ENCODE measurements around the gene SCRN1.

DNA sequence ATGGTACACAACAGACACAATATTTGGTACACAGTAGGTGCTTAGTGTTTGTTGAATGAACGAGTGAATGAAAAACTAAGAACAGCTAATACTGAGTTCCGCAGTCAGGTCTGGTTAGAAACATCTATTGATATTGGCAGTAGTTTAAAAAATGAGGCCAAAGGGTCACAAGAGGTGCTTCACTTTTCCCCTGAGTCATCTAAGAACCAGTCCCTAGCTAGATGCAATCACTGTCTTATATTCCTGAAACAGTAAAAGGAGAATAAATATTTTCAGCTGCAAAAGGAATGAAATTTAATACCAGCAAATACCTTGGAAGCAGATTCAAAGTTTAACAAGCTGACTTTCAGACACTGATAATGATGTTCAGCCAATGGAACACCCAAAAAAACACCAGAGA, 54.5 kb downstream of the SCRN1 start:
- no peak for TF ChIP-seq EZH2 (IDR thresholded peaks at IDR 0.05)
- TF ChIP-seq FOXP2 (optimal IDR thresholded peaks at IDR 0.05; ENCODE audit: control extremely low read depth, extremely low read length, insufficient read depth), result no peak
